T-helper 2 cell treated with Interferon-gamma antibody and Interleukin-4, amounts not matched to agents 5 μg/mL and 100 μg/mL, for 36 hours (primary cell): Measurements from ENCODE around the gene SH2D4B.

Source experiments
- DNase-seq: peaks from one replicate; pipeline ENCODE4 v3.0.0; 2021; ENCODE audit warnings: low spot score
- H3K27ac Mint-ChIP-seq: one replicate; pipeline ENCODE4 v1.8.0; 2021; ENCODE audit warnings: mild to moderate bottlenecking, mixed read lengths
- H3K27me3 Mint-ChIP-seq: one replicate; pipeline ENCODE4 v1.8.0; 2021; ENCODE audit warnings: low read depth, mixed read lengths
- H3K36me3 Mint-ChIP-seq: one replicate; pipeline ENCODE4 v1.8.0; 2021; ENCODE audit warnings: low read depth, mixed read lengths
- H3K4me1 Mint-ChIP-seq: one replicate; pipeline ENCODE4 v1.8.0; 2021; ENCODE audit warnings: low read depth, mixed read lengths
- H3K4me3 Mint-ChIP-seq: one replicate; pipeline ENCODE4 v1.8.0; 2022; ENCODE audit warnings: mild to moderate bottlenecking, moderate library complexity, mixed read lengths
- H3K9me3 Mint-ChIP-seq: one replicate; pipeline ENCODE4 v1.8.0; 2021; ENCODE audit warnings: mixed read lengths

SH2D4B gene

GRCh38 chr10:80685355-80685754 lies 147.7 kb downstream of the SH2D4B start:
- Mint-ChIP-seq H3K4me1 (no peaks in the 10 kb centered on the region), H3K4me3 (no peak overlapping the region), H3K27ac (no peak overlapping the region), H3K9me3 (no peaks in the 10 kb centered on the region), H3K36me3 (no peaks in the 10 kb centered on the region), H3K27me3 (peaks cover 4% of the 10 kb centered on the region)
- DNase-seq = no peak

GRCh38 chr10:80686734-80687475 lies 149.2 kb downstream of the SH2D4B start:
- DNase-seq = no peak
- Mint-ChIP-seq H3K27ac (no peak overlapping the region), H3K4me3 (no peak overlapping the region), H3K36me3 (no peaks in the 10 kb centered on the region), H3K27me3 (peaks cover 8% of the 10 kb centered on the region), H3K4me1 (no peaks in the 10 kb centered on the region), H3K9me3 (no peaks in the 10 kb centered on the region)

- Mint-ChIP-seq H3K27ac (no peak overlapping the region), H3K27me3 (peaks cover 8% of the 10 kb centered on the region), H3K4me3 (no peak overlapping the region), H3K9me3 (no peaks in the 10 kb centered on the region), H3K36me3 (no peaks in the 10 kb centered on the region), H3K4me1 (no peaks in the 10 kb centered on the region)
- DNase-seq = no peak
Observed at GRCh38 chr10:80687476-80687789, 149.7 kb downstream of the SH2D4B start.

- no peak overlapping the region for H3K4me3 Mint-ChIP-seq
- H3K4me1 Mint-ChIP-seq = no peaks in the 10 kb centered on the region
- no peak for DNase-seq
- H3K27ac Mint-ChIP-seq = no peak overlapping the region
- H3K27me3 Mint-ChIP-seq = peaks cover 8% of the 10 kb centered on the region
- no peaks in the 10 kb centered on the region for H3K36me3 Mint-ChIP-seq
- no peaks in the 10 kb centered on the region for H3K9me3 Mint-ChIP-seq
Observed at GRCh38 chr10:80690434-80690833, 152.7 kb downstream of the SH2D4B start.

GRCh38 chr10:80691441-80691840 lies 153.7 kb downstream of the SH2D4B start:
- H3K4me3 Mint-ChIP-seq = no peak overlapping the region
- DNase-seq = no peak
- H3K4me1 Mint-ChIP-seq = no peaks in the 10 kb centered on the region
- H3K9me3 Mint-ChIP-seq = no peaks in the 10 kb centered on the region
- H3K36me3 Mint-ChIP-seq = no peaks in the 10 kb centered on the region
- no peak overlapping the region for H3K27ac Mint-ChIP-seq
- H3K27me3 Mint-ChIP-seq = peaks cover 8% of the 10 kb centered on the region

- no peak overlapping the region for H3K4me3 Mint-ChIP-seq
- no peak for DNase-seq
- no peaks in the 10 kb centered on the region for H3K9me3 Mint-ChIP-seq
- H3K27me3 Mint-ChIP-seq = peaks cover 8% of the 10 kb centered on the region
- no peaks in the 10 kb centered on the region for H3K36me3 Mint-ChIP-seq
- H3K27ac Mint-ChIP-seq = no peak overlapping the region
- H3K4me1 Mint-ChIP-seq = no peaks in the 10 kb centered on the region
Observed at GRCh38 chr10:80693565-80693964, 155.9 kb downstream of the SH2D4B start.

GRCh38 chr10:80694930-80695329 lies 157.2 kb downstream of the SH2D4B start:
- Mint-ChIP-seq H3K9me3 (no peaks in the 10 kb centered on the region), H3K27me3 (peaks cover 8% of the 10 kb centered on the region), H3K36me3 (no peaks in the 10 kb centered on the region), H3K4me3 (no peak overlapping the region), H3K27ac (no peak overlapping the region), H3K4me1 (no peaks in the 10 kb centered on the region)
- no peak for DNase-seq
